ENCODE measurements around the gene RAB29. TPM values are rescaled to one million over a fixed set of nuclear protein-coding genes. Genes with fewer than 3 reads are reported as not detected.

Gene RAB29, protein sequence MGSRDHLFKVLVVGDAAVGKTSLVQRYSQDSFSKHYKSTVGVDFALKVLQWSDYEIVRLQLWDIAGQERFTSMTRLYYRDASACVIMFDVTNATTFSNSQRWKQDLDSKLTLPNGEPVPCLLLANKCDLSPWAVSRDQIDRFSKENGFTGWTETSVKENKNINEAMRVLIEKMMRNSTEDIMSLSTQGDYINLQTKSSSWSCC
- 11.6 to 13.2 TPM (median 12.1 TPM) in 5 replicates for total RNA-seq (2022; extraction: Qiagen RNA extraction)

DNA sequence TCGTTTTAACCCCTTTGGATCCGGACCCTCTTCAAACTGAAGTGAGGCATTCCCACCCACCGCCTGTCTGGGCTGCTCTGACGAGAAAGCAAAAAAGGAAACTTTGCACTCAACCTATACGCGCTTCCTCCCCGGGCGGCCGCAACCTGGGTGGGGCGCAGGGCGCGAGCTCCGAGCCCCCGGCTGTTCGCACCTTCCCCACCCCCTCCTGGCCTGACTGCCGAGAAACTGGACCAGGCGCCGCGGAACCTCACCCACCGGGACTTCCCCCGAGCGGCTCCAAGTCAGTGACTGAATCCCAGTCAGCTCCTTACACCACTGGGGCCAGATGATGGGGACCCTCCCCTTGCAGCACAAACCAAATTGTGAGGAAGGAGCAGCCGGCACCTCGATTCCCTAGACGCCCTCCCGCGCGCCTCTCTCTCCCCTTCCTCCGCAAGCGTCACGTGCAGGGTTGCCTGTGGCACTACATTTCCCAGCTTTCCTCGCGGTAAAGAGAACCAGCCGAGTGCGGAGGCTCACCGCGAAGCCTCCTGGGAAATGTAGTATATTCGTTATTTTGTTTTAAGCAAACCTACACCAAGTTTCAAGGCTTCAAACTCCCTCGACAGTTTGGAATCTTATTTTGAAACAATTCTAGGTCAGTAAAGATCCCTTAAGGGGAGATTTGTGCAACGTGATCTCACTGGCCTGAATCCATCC, at the start of gene RAB29:
Gene RAB29 (minus strand): TSS at position 468 of the 702 bp plus-strand sequence. CDS start 526 bp downstream, outside the sequence.

DNA sequence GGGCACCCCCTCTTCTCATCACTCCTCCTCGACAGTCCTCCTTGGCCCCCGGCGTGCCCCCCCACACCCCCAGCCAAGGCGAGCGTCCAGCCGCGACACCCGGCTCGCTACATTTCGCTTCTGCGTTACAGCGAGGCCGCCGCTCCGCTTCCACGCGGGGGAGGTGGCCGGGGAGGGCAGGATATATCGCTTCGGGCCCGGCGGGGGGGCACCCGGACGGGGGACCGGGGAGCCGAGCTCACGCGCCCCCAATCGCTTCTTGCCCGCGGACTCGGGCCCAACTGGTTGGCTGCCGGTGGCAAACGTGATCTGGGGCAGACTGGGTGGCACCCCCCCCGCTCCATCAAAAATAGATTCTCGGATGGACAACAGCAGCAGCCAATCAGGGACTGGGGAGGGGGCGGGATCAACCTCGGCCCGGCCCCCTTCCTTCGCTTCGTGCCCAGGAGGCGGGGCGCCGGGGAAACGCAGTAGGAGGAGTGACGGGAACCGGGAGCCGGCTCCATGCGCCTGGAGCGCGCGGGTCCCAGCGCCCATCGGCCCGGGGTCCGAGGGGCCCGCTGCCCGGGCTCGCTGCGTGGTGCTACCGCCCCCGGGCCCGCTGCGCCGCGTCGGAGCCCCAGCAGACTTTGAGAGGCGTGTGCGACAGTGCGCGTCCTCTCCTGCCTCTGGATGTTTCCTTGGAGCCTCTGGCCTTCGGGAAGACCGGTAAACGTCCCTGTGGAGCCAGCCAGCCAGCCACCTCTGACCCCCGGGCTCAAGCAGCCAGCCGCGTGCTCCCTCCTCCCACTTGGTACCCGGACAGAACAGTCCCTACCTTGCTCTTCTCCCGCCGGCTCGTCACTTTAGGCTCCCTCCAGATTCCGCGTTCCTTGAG, 37.8 kb upstream of the RAB29 start, which contains the start of gene SLC41A1:
Gene SLC41A1 (minus strand): TSS at position 321 of the 877 bp plus-strand sequence. CDS start 2,757 bp downstream, outside the sequence.

GRCh38 chr1:205750138-205751035, 24.9 kb downstream of the RAB29 start, which contains the start of gene NUCKS1:
TSS of gene NUCKS1 (minus strand) at chr1:205750182. CDS start at chr1:205749973, 209 bp downstream.

Other genes starting within 250 kb of the RAB29 start
- gene ELK4, start 143.5 kb downstream of the RAB29 start, total RNA-seq (2022; extraction: Qiagen RNA extraction) = 6.2 to 6.9 TPM (median 6.5 TPM) in 5 replicates
- gene SLC45A3, start 95.0 kb downstream of the RAB29 start, total RNA-seq (2022; extraction: Qiagen RNA extraction) = 5.2 to 7.2 TPM (median 6.9 TPM) in 5 replicates
- gene NUCKS1, start 25.3 kb downstream of the RAB29 start, total RNA-seq (2022; extraction: Qiagen RNA extraction) = 91.1 to 165 TPM (median 122 TPM) in 5 replicates
- gene SLC41A1, start 37.7 kb upstream of the RAB29 start, total RNA-seq (2022; extraction: Qiagen RNA extraction) = 21.5 to 25.6 TPM (median 23.4 TPM) in 5 replicates
- gene PM20D1, start 74.7 kb upstream of the RAB29 start, total RNA-seq (2022; extraction: Qiagen RNA extraction) = not detected in 5 replicates
- gene SLC26A9, start 168.0 kb upstream of the RAB29 start, total RNA-seq (2022; extraction: Qiagen RNA extraction) = 0.05 to 0.09 TPM (median 0.08 TPM) in 5 replicates
- 1.0 to 2.8 TPM (median 1.7 TPM) in 5 replicates for gene RAB7B, start 227.9 kb upstream of the RAB29 start, total RNA-seq (2022; extraction: Qiagen RNA extraction)
- gene CTSE, start 248.4 kb upstream of the RAB29 start, total RNA-seq (2022; extraction: Qiagen RNA extraction) = not detected in 5 replicates